ENCODE data around the gene GNA15. TPM values are rescaled to one million over a fixed set of nuclear protein-coding genes. Genes with fewer than 3 reads are reported as not detected.
"Not testable (repeated sequence)": the region's sequence is repeated elsewhere in the genome, so short reads cannot be mapped to it uniquely, and the experiment has no call there.

Gene GNA15, protein sequence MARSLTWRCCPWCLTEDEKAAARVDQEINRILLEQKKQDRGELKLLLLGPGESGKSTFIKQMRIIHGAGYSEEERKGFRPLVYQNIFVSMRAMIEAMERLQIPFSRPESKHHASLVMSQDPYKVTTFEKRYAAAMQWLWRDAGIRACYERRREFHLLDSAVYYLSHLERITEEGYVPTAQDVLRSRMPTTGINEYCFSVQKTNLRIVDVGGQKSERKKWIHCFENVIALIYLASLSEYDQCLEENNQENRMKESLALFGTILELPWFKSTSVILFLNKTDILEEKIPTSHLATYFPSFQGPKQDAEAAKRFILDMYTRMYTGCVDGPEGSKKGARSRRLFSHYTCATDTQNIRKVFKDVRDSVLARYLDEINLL
- total RNA-seq = 100 to 1,000 TPM in 1 of 4 donors, 10 to 100 TPM in 3; 74.3 to 105 (median 84.2) TPM

GRCh38 chr19:3135961-3136683 lies at the start of gene GNA15:
TSS of gene GNA15 (plus strand) at chr19:3136033. CDS start at chr19:3136451, 418 bp downstream.
- WGBS, 2 donors = 37 to 47% methylated on average over 25 to 32 of the region's 40 CpGs
- peak within 1 kb of the TSS; percentile 52 for H3K4me3 ChIP-seq (ENCODE audit: low read depth, poor library complexity, severe bottlenecking)
- no peak for DNase-seq (ENCODE audit: low spot score in 2 of 2)
- TF ChIP-seq POLR2A (IDR thresholded peaks at IDR 0.05) = no peak
- TF ChIP-seq CTCF (IDR thresholded peaks at IDR 0.05) = no peak
- intact Hi-C loops (cut with DNase I; ENCODE audit: low total_unique reads) = no loop called here

- H3K4me3 ChIP-seq (ENCODE audit: low read depth, poor library complexity, severe bottlenecking) = no peak overlapping the region
- DNase-seq (ENCODE audit: low spot score in 2 of 2) = no peak
- intact Hi-C loops (cut with DNase I; ENCODE audit: low total_unique reads) = loop anchor here (10.0 kb wide), 1 partner anchor 77 kb away; no protein-coding TSS in a partner anchor
- 78 to 79% methylated on average over 10 of the region's 10 CpGs for WGBS, 2 donors
- TF ChIP-seq POLR2A (IDR thresholded peaks at IDR 0.05) (no peak), CTCF (IDR thresholded peaks at IDR 0.05) (no peak)
These were observed 48.1 kb upstream of the GNA15 start for GRCh38 chr19:3087769-3088168.

DNA sequence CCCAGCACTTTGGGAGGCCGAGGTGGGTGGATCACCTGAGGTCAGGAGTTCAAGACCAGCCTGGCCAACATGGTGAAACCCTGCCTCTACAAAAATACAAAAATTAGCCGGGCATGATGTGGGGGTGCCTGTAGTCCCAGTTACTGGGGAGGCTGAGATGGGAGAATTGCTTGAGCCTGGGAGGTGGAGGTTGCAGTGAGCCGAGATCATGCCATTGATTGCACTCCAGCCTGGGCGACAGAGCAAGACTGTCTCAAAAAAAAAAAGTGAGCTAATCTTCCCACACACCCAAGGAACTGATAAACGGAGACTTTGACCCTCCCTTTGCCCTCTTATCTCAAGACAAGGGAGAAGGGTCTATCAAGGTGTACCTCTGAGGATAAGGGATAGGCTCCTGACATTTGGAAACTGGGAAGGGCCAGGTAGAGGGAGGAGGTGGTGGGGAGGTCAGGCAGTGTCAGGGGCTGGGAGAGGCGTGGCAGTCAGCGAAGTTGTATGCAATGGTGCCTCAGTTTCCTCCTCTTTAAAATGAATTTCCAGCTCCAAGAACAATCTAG lies 46.5 kb upstream of the GNA15 start:
- H3K4me3 ChIP-seq (ENCODE audit: low read depth, poor library complexity, severe bottlenecking); DNase-seq (ENCODE audit: low spot score in 2 of 2): not testable (repeated sequence)
- intact Hi-C loops (cut with DNase I; ENCODE audit: low total_unique reads) = loop anchor here (10.0 kb wide), 1 partner anchor 75 kb away; no protein-coding TSS in a partner anchor
- 84 to 86% methylated on average over 7 of the region's 7 CpGs for WGBS, 2 donors

DNA sequence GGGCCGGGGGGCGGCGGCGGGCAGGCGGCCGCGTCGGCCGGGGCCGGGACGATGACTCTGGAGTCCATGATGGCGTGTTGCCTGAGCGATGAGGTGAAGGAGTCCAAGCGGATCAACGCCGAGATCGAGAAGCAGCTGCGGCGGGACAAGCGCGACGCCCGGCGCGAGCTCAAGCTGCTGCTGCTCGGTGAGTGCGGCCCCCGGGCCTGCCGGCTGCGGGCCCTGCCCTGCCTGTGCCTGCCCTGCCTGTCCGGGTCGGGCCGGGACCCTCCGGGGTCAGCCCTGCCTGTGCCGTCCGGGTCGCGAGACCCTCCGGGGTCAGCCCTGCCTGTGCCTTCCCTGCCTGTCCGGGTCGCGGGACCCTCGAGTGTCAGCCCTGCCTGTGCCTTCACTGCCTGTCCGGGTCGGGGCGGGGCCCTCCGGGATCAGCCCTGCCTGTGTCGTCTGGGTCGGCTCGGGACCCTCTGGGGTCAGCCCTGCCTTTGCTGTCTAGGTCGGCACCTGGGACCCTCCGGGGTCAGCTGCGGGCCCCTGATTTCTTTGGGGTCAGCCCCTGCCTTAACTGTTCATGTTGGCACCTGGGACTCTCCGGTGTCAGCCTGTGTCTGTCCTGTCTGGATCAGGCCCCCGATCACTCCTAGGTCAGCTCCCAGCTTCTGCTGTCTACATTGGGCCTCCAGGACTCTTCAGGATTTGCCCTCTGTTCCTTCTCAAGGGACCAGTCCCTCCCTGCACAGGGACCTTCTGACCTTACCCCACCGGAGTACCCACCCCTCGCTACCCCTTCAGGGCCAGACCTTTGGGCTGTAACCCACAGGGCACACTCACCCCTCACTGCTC lies 41.0 kb upstream of the GNA15 start:
- DNase-seq (ENCODE audit: low spot score in 2 of 2) = no peak
- peak overlapping the region; percentile 95 for H3K4me3 ChIP-seq (ENCODE audit: low read depth, poor library complexity, severe bottlenecking)
- no peak for TF ChIP-seq POLR2A (IDR thresholded peaks at IDR 0.05)
- intact Hi-C loops (cut with DNase I; ENCODE audit: low total_unique reads) = no loop called here
- 4 to 7% methylated on average over 4 to 41 of the region's 57 CpGs for WGBS, 2 donors

DNA sequence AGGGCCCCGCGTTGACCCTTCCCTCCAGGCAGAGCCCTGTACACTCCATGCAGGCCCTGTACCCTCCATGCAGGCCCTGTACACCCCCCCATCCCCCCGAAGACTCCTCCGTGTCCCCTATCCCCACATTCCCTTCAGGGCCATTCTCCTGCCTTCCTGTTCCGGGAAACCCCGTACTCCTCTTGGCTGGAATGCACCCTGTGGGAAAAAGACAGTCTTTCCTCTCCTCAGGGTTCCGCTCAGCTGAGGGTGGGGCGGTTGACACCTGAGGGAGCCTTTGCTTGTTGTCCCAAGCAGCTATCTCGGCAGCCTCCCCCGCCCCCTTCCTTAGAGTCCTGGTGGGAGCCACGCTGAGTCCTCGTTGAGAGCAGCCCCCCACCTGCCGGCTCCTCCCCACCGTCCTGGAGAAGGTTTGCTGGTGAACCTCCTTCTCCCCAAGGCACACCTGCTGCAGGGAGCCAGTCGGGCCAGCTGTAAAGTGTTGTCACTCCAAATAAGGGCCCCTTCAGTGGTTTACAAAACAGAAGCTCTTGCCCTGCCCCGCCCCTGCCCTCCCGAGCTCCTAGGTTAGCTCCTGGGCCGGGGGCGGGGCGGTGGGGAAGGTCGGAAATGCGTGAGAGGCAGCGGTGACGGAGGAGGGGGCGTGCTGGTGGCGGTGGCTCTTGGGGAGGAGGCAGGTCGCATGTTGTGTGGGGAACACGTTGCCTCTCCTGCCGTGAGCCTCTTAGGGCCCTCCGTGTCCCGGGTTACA lies 40.2 kb upstream of the GNA15 start:
- WGBS, 2 donors = 5 to 10% methylated on average over 31 of the region's 31 CpGs
- DNase-seq (ENCODE audit: low spot score in 2 of 2) = no peak
- intact Hi-C loops (cut with DNase I; ENCODE audit: low total_unique reads) = no loop called here
- peak overlapping the region; percentile 95 for H3K4me3 ChIP-seq (ENCODE audit: low read depth, poor library complexity, severe bottlenecking)
- no peak for TF ChIP-seq CTCF (IDR thresholded peaks at IDR 0.05)
